ENCODE results near the gene TIMM22. TPM values are rescaled to one million over a fixed set of nuclear protein-coding genes. Genes with fewer than 3 reads are reported as not detected.

Gene TIMM22
- total RNA-seq, 1 experiment from 2014 or later, result 14.0 TPM

DNA sequence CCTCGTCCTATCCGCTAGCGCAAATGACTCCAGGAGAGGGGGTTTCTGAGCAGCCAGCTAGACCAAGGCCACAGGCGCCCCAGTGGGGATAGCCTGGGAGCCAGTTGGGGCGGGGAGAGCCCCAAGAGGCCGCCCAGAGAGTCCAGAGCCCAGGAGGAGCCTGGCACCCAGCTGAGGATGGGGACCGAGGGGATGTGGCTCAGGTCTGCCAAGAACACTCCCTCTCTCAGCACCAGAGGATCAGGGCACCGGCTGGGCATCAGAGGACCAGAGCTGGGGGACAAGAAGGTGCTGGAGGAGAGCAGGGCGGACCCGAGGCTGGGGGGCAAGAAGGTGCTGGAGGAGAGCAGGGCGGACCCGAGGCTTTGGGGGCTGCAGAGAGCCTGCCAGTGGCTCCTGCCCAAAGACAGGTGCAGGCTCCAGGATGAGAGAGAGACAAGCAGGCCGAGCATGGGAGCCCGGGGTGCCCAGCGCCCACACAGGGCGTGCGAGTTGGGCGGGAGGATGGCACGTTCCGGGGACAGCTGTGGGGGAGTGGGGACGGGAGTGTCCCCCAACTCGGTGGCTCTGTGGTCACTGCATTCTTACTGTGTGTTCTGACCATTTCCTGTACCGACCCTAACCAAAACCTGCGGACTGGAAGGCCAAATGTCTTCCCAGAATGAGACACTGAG, 39.4 kb downstream of the TIMM22 start:
- Histone ChIP-seq H3K79me2 (ENCODE audit: insufficient read depth, low read length) (no peaks in the 10 kb centered on the region), H3K27me3 (ENCODE audit: insufficient read depth, low read length) (no peaks in the 10 kb centered on the region), H2AFZ (ENCODE audit: low read depth, low read length, poor library complexity, severe bottlenecking) (no peak overlapping the region), H3K27ac (ENCODE audit: low read depth, low read length) (no peak overlapping the region), H3K4me3 (replicated peaks in 1 of 2; ENCODE audit: low read depth in 1 of 2, low read length in 2 of 2) (no peak overlapping the region), H3K4me1 (ENCODE audit: control insufficient read depth in 1 of 2, insufficient read depth in 2 of 2, low read length in 2 of 2) (no peaks in the 10 kb centered on the region), H4K20me1 (ENCODE audit: insufficient read depth) (no peaks in the 10 kb centered on the region), H3K4me2 (ENCODE audit: low read length) (no peak overlapping the region), H3K9me3 (ENCODE audit: control insufficient read depth in 1 of 2, insufficient read depth in 1 of 2, low read depth in 1 of 2, low read length in 2 of 2) (no peaks in the 10 kb centered on the region), H3K36me3 (ENCODE audit: control insufficient read depth in 1 of 2, insufficient read depth in 2 of 2, low read length in 2 of 2) (no peaks in the 10 kb centered on the region), H3K9me2 (ENCODE audit: insufficient read depth) (no peaks in the 10 kb centered on the region), H3K9ac (ENCODE audit: low read length) (no peak overlapping the region)
- DNase-seq (ENCODE audit: low read depth, low spot score) (no peak), ATAC-seq (no peak)
- intact Hi-C loops (cut with micrococcal nuclease), result no loop called here
- BruUV-seq (replicated peaks), result no TSS peak
- ChIA-PET RAD21 (ENCODE audit: low non-redundant PET in 1 of 2, low total read pairs in 2 of 2, uncharacterized antibody in 2 of 2, unreplicated experiment in 2 of 2) (no interaction called here), CTCF (no interaction called here), POLR2A (no interaction called here)
- TF ChIP-seq ELF1 (IDR thresholded peaks at IDR 0.05; ENCODE audit: borderline replicate concordance, low read depth), result no peak
- TF ChIP-seq ZFX (IDR thresholded peaks at IDR 0.05), result no peak
- no peak for TF ChIP-seq YY1 (IDR thresholded peaks at IDR 0.05; ENCODE audit: extremely low read depth, insufficient replicate concordance, low read depth, low read length)
- no peak for TF ChIP-seq RAD21 (IDR thresholded peaks at IDR 0.05; ENCODE audit: low read depth)
- no peak for TF ChIP-seq FOSL1 (IDR thresholded peaks at IDR 0.05; ENCODE audit: low read depth)
- TF ChIP-seq, protein P1, sequence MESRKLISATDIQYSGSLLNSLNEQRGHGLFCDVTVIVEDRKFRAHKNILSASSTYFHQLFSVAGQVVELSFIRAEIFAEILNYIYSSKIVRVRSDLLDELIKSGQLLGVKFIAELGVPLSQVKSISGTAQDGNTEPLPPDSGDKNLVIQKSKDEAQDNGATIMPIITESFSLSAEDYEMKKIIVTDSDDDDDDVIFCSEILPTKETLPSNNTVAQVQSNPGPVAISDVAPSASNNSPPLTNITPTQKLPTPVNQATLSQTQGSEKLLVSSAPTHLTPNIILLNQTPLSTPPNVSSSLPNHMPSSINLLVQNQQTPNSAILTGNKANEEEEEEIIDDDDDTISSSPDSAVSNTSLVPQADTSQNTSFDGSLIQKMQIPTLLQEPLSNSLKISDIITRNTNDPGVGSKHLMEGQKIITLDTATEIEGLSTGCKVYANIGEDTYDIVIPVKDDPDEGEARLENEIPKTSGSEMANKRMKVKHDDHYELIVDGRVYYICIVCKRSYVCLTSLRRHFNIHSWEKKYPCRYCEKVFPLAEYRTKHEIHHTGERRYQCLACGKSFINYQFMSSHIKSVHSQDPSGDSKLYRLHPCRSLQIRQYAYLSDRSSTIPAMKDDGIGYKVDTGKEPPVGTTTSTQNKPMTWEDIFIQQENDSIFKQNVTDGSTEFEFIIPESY (IDR thresholded peaks at IDR 0.05; ENCODE audit: extremely low read depth, insufficient replicate concordance, low read length), result no peak
- TF ChIP-seq EZH2 (IDR thresholded peaks at IDR 0.05), result no peak
- no peak for TF ChIP-seq SRF (IDR thresholded peaks at IDR 0.05; ENCODE audit: low read depth)
- TF ChIP-seq, protein P2, sequence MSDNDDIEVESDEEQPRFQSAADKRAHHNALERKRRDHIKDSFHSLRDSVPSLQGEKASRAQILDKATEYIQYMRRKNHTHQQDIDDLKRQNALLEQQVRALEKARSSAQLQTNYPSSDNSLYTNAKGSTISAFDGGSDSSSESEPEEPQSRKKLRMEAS (IDR thresholded peaks at IDR 0.05), result no peak
- no peak for TF ChIP-seq SP1 (IDR thresholded peaks at IDR 0.05; ENCODE audit: low read depth)
- no peak for TF ChIP-seq ZNF274 (IDR thresholded peaks at IDR 0.05; ENCODE audit: low read depth, low read length)

Measured in HCT116 (cell line).